Nephron progenitor cell (in vitro differentiated cells): Measurements from ENCODE around the gene RAPGEF2.
"Not testable (repeated sequence)": the region's sequence is repeated elsewhere in the genome, so short reads cannot be mapped to it uniquely, and the experiment has no call there.

ENCODE experiments used
- DNase-seq: peaks from one replicate; pipeline ENCODE4 v3.0.0; 2021
- H3K27ac Mint-ChIP-seq: 2 replicates; pipeline ENCODE4 v1.8.0; 2021; ENCODE audit warnings: mild to moderate bottlenecking, moderate library complexity, mixed read lengths
- H3K27me3 Mint-ChIP-seq: 2 replicates; pipeline ENCODE4 v1.8.0; 2021; ENCODE audit warnings: mild to moderate bottlenecking, low read depth, mixed read lengths; ENCODE audit not compliant: poor library complexity
- H3K36me3 Mint-ChIP-seq: 2 replicates; pipeline ENCODE4 v1.8.0; 2021; ENCODE audit warnings: low read depth, mixed read lengths
- H3K4me1 Mint-ChIP-seq: 2 replicates; pipeline ENCODE4 v1.8.0; 2021; ENCODE audit warnings: mixed read lengths
- H3K4me3 Mint-ChIP-seq: 2 replicates; pipeline ENCODE4 v1.8.0; 2021; ENCODE audit warnings: mild to moderate bottlenecking, moderate library complexity, mixed read lengths
- H3K9me3 Mint-ChIP-seq: 2 replicates; pipeline ENCODE4 v1.8.0; 2021; ENCODE audit warnings: mild to moderate bottlenecking, moderate library complexity, mixed read lengths
- TF ChIP-seq, protein P1 (sequence below): fragments of 200-600 bp; sonication (generic); IDR thresholded peaks from 2 replicates; pipeline ENCODE4 v1.5.0; 2021; ENCODE audit warnings: antibody characterized with exemption

RAPGEF2 gene

DNA sequence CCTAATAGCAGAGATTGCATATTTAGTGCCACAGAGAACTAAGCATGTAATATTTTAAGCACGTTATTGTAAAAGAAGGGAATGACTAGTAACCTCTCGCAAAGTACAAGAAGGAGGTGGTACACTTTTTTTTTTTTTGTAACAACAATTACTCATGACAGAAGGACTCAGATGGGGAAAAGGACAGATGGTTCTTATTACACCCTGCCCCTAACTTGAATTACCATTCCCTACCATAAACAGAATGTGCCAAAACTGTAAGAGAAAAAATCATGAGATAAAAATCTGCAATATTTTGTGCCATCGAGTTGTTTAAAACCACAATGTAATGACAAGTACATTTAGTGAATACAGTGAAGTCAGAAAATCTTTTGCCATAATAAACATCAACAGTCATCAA, 33.0 kb upstream of the RAPGEF2 start:
- H3K4me3 Mint-ChIP-seq = no peak overlapping the region
- no peaks in the 10 kb centered on the region for H3K27me3 Mint-ChIP-seq
- no peak overlapping the region for H3K27ac Mint-ChIP-seq
- H3K9me3 Mint-ChIP-seq = no peaks in the 10 kb centered on the region
- no peaks in the 10 kb centered on the region for H3K36me3 Mint-ChIP-seq
- no peaks in the 10 kb centered on the region for H3K4me1 Mint-ChIP-seq
- DNase-seq = no peak
- TF ChIP-seq, protein P1, sequence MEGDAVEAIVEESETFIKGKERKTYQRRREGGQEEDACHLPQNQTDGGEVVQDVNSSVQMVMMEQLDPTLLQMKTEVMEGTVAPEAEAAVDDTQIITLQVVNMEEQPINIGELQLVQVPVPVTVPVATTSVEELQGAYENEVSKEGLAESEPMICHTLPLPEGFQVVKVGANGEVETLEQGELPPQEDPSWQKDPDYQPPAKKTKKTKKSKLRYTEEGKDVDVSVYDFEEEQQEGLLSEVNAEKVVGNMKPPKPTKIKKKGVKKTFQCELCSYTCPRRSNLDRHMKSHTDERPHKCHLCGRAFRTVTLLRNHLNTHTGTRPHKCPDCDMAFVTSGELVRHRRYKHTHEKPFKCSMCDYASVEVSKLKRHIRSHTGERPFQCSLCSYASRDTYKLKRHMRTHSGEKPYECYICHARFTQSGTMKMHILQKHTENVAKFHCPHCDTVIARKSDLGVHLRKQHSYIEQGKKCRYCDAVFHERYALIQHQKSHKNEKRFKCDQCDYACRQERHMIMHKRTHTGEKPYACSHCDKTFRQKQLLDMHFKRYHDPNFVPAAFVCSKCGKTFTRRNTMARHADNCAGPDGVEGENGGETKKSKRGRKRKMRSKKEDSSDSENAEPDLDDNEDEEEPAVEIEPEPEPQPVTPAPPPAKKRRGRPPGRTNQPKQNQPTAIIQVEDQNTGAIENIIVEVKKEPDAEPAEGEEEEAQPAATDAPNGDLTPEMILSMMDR = no peak

DNA sequence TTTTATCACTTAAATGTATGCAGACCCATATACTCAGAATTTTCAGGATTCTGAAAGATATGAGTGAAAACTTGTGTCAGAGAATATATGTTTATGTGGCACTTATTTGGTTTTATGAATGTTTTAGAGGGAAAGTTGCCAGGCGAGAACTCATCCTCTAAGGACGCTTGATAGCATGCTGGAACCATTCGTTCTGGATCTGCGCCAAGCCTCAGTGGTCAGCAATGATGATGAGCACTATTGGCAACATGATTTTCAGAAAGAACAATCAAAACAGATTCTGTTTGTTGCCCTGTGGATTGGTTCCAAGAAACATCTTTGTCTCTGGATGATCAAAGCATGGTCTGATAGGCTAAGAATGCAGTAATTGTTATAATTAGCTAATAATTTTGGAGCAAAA, 32.1 kb upstream of the RAPGEF2 start:
- Mint-ChIP-seq H3K27ac (no peak overlapping the region), H3K9me3 (no peaks in the 10 kb centered on the region), H3K4me1 (no peaks in the 10 kb centered on the region), H3K27me3 (no peaks in the 10 kb centered on the region), H3K4me3 (no peak overlapping the region), H3K36me3 (no peaks in the 10 kb centered on the region)
- TF ChIP-seq, protein P1 = no peak
- no peak for DNase-seq

DNA sequence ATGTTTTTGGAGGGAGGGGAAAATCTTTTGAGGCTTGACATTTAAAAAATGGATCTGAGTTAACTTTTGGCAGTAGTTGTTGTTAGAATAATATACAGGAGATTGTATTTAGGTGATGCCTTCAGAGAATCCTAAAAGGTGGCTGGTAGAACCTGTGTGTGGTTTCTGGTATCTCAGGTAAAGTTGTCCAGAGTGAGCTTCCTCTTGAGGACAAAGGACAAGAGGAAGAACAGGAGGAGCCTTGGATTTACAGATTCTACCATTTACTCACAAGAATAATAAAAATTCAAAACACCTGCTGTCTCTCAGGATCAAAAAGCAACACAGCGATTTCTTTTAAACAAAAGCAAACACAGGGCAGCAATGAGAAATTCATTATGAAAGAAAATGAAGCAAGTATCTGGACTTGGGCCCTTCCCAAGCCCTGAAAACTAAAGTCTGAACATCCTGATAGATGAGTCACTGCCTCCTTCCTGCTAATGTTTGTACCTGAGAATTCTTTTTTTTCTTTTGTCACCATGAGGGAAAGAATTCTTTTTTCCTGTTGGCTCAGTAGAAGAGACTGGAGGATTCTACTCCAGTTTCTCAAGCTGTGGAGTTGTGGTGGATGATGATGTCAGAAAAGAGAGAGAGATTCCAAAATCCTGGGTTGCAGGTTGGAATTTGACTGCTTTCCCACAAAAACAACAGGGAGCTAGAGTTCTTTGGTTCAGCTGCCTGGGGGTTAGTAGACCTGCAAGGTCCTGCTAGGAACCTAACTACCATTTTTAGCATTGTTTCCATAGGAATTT, 31.5 kb upstream of the RAPGEF2 start:
- Mint-ChIP-seq H3K36me3 (no peaks in the 10 kb centered on the region), H3K27ac (no peak overlapping the region), H3K4me1 (no peaks in the 10 kb centered on the region), H3K27me3 (no peaks in the 10 kb centered on the region), H3K4me3 (no peak overlapping the region), H3K9me3 (no peaks in the 10 kb centered on the region)
- TF ChIP-seq, protein P1 = no peak
- no peak for DNase-seq

DNA sequence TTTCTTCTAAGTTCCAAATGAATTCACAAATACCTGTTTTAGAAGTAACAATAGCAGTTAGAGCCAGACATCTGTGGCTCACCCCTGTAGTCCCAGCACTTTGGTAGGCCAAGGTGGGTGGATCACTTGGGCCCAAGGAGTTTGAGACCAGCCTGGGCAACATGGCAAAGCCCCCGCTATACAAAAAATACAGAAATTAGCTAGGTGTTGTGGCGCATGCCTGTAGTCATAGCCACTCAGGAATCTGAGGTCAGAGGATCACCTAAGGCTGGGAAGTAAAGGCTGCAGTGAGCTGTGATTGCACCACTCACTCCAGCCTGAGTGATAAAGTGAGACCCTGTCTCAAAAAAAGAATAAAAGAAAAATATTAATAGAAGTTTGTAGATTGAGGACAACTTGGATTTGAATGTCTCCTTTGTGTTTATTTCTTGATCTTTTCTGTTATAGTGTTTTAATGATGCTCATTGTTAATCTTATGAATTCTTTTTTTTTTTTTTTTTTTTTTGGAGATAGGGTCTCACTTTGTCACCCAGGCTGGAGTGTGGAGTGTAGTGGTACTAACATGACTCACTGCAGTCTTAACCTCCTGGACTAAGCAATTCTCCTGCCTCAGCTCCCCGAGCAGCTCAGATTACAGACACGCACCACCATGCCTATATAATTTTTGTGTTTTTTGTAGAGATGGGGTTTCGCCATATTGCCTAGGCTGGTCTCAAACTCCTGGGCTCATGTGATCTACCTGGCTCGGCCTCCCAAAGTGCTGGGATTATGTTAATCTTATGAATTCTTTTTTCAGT, 30.7 kb upstream of the RAPGEF2 start:
- no peaks in the 10 kb centered on the region for H3K27me3 Mint-ChIP-seq
- H3K4me3 Mint-ChIP-seq = no peak overlapping the region
- no peaks in the 10 kb centered on the region for H3K4me1 Mint-ChIP-seq
- no peak overlapping the region for H3K27ac Mint-ChIP-seq
- no peaks in the 10 kb centered on the region for H3K9me3 Mint-ChIP-seq
- TF ChIP-seq, protein P1 = no peak
- no peak for DNase-seq
- H3K36me3 Mint-ChIP-seq = no peaks in the 10 kb centered on the region

DNA sequence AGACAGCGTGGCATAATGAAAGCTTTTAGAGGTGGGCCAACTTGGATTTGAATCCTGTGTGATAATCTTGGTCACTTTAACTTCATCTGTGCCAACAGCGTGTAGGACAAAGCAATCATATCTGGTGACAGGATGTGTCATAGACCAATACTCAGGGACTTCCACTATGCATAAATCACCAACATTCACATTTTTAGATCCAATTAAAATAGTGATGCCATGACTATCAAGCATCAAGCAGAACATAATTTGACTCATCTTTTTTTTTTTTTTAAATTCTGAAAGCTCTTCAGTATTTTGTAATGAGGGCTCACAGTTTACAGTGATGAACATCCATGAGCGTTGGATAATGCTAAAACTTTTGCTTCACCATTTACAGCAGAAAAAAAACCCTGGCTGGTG, 27.3 kb upstream of the RAPGEF2 start:
- no peaks in the 10 kb centered on the region for H3K27me3 Mint-ChIP-seq
- no peak overlapping the region for H3K27ac Mint-ChIP-seq
- TF ChIP-seq, protein P1 = no peak
- DNase-seq = no peak
- H3K9me3 Mint-ChIP-seq = no peaks in the 10 kb centered on the region
- H3K36me3 Mint-ChIP-seq = no peaks in the 10 kb centered on the region
- no peak overlapping the region for H3K4me3 Mint-ChIP-seq
- H3K4me1 Mint-ChIP-seq = no peaks in the 10 kb centered on the region

DNA sequence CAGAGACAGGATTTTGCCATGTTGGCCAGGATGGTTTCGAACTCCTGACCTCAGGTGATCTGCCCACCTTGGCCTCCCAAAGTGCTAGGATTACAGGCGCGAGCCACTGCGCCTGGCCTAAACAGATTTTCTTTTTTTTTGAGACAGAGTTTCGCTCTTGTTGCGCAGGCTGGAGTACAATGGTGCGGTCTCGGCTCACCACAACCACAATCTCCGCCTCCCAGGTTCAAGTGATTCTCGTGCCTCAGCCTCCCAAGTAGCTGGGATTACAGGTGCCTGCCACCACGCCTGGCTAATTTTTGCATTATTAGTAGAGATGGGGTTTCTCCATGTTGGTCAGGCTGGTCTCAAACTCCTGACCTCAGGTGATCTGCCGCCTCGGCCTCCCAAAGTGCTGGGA, 25.9 kb upstream of the RAPGEF2 start:
- not testable (repeated sequence) for H3K27ac Mint-ChIP-seq, H3K9me3 Mint-ChIP-seq, H3K4me1 Mint-ChIP-seq, DNase-seq, H3K36me3 Mint-ChIP-seq, H3K27me3 Mint-ChIP-seq, H3K4me3 Mint-ChIP-seq
